Endodermal cell (in vitro differentiated cells): ENCODE data around the gene ATP2B3. TPM values are rescaled to one million over a fixed set of nuclear protein-coding genes. Genes with fewer than 3 reads are reported as not detected.

Experiments
- DNase-seq: peaks from one replicate; pipeline ENCODE4 v3.0.0-alpha.2; 2017
- H3K27ac ChIP-seq: 2 replicates; pipeline ENCODE4 v1.5.1; 2013; ENCODE audit warnings: mild to moderate bottlenecking, low read depth, low read length, moderate library complexity
- H3K27me3 ChIP-seq: 2 replicates; pipeline ENCODE4 v1.6.1; 2013; ENCODE audit warnings: mild to moderate bottlenecking, low read length, moderate library complexity; ENCODE audit not compliant: insufficient read depth, control insufficient read depth, poor library complexity, severe bottlenecking
- H3K36me3 ChIP-seq: 2 replicates; pipeline ENCODE4 v1.7.0; 2013; ENCODE audit warnings: mild to moderate bottlenecking, low read length, moderate library complexity; ENCODE audit not compliant: control insufficient read depth, insufficient read depth
- H3K4me1 ChIP-seq: one replicate; pipeline ENCODE4 v1.7.0; 2013; ENCODE audit warnings: low read length; ENCODE audit not compliant: control insufficient read depth, insufficient read depth
- H3K4me3 ChIP-seq: 2 replicates; pipeline ENCODE4 v1.5.1; 2013; ENCODE audit warnings: mild to moderate bottlenecking, low read length, moderate library complexity
- H3K9ac ChIP-seq: 2 replicates; pipeline ENCODE4 v1.6.1; 2013; ENCODE audit warnings: mild to moderate bottlenecking, low read length, moderate library complexity; ENCODE audit not compliant: poor library complexity, severe bottlenecking; ENCODE audit errors: extremely low read depth
- H3K9me3 ChIP-seq: 2 replicates; pipeline ENCODE4 v1.6.1; 2013; ENCODE audit warnings: mild to moderate bottlenecking, low read length, moderate library complexity; ENCODE audit not compliant: control insufficient read depth
- H3K27ac Mint-ChIP-seq: 2 replicates; pipeline ENCODE4 v1.8.0; 2020; ENCODE audit warnings: mixed read lengths
- H3K27me3 Mint-ChIP-seq: 2 replicates; pipeline ENCODE4 v1.8.0; 2021; ENCODE audit warnings: mild to moderate bottlenecking, mixed read lengths; ENCODE audit not compliant: insufficient read depth
- H3K36me3 Mint-ChIP-seq: 2 replicates; pipeline ENCODE4 v1.8.0; 2020; ENCODE audit warnings: low read depth, mixed read lengths
- H3K4me1 Mint-ChIP-seq: 2 replicates; pipeline ENCODE4 v1.8.0; 2020; ENCODE audit warnings: mixed read lengths
- H3K4me3 Mint-ChIP-seq: 2 replicates; pipeline ENCODE4 v1.8.0; 2020; ENCODE audit warnings: mild to moderate bottlenecking, moderate library complexity, mixed read lengths
- H3K9me3 Mint-ChIP-seq: 2 replicates; pipeline ENCODE4 v1.8.0; 2020; ENCODE audit warnings: mild to moderate bottlenecking, mixed read lengths
- CTCF ChIP-seq: fragments of 200-600 bp; sonication (generic); conservative IDR thresholded peaks from 2 replicates; pipeline ENCODE4 v1.5.0; 2021; ENCODE audit warnings: antibody characterized with exemption, mild to moderate bottlenecking
- WGBS, 2 experiments: methylation state at CpG; one replicate each; pipeline versions ENCODE4 v1.1.5 to v1.1.7; 2013; ENCODE audit warnings: missing lambda C conversion rate in 2 of 2, mixed read lengths in 1 of 2; ENCODE audit not compliant: insufficient coverage in 1 of 2, insufficient read length in 1 of 2; 5-methylcytosine and 5-hydroxymethylcytosine counted together
- total RNA-seq, 2 donors: library from RNA; stranded (reverse); fragmentation: NEBNext Ultra II Directional in 1 of 2; extraction: Animal tissue kit (Norgen Biotek cat#: 25700) in 1 of 2; gene quantifications; 2 replicates in 1 of 2; 3 replicates in 1 of 2; pipeline ENCODE4 v1.2.1, GENCODE V29; 2021

ATP2B3 gene
- total RNA-seq, 2 donors from 2014 or later = not detected

GRCh38 chrX:153470411-153471363, 46.8 kb upstream of the ATP2B3 start, which contains the start of gene HAUS7:
Gene HAUS7, minus strand, starts transcription at chrX:153470576. Its CDS starts 19 bp downstream, at chrX:153470557.
- H3K9ac ChIP-seq = peak within 1 kb of the TSS; percentile 25
- Mint-ChIP-seq H3K27ac (no peak within 1 kb of the TSS), H3K9me3 (peaks cover 57% of the 10 kb centered on the region), H3K36me3 (no peaks in the 10 kb centered on the region), H3K4me3 (peak within 1 kb of the TSS; percentile 74), H3K4me1 (no peaks in the 10 kb centered on the region), H3K27me3 (peaks cover 14% of the 10 kb centered on the region)
- H3K36me3 ChIP-seq = no peaks in the 10 kb centered on the region
- H3K27ac ChIP-seq = no peak within 1 kb of the TSS
- DNase-seq = peak; percentile 96
- peak within 1 kb of the TSS; percentile 82 for H3K4me3 ChIP-seq
- no peaks in the 10 kb centered on the region for H3K9me3 ChIP-seq
- no peaks in the 10 kb centered on the region for H3K4me1 ChIP-seq
- WGBS, 2 experiments = 7 to 60% methylated on average over 3 to 53 of the region's 70 CpGs
- peak; percentile 78 for TF ChIP-seq CTCF
- H3K27me3 ChIP-seq = peaks cover 8% of the 10 kb centered on the region

GRCh38 chrX:153471663-153472280, 45.7 kb upstream of the ATP2B3 start:
- no peak for TF ChIP-seq CTCF
- no peak overlapping the region for H3K4me3 ChIP-seq
- H3K27ac Mint-ChIP-seq = no peak overlapping the region
- no peak overlapping the region for H3K27ac ChIP-seq
- peaks cover 19% of the 10 kb centered on the region for H3K27me3 Mint-ChIP-seq
- no peaks in the 10 kb centered on the region for H3K36me3 ChIP-seq
- DNase-seq = no peak
- H3K36me3 Mint-ChIP-seq = no peaks in the 10 kb centered on the region
- 79 to 83% methylated on average over 1 to 10 of the region's 11 CpGs for WGBS, 2 experiments
- no peaks in the 10 kb centered on the region for H3K9me3 ChIP-seq
- no peaks in the 10 kb centered on the region for H3K4me1 ChIP-seq
- no peaks in the 10 kb centered on the region for H3K4me1 Mint-ChIP-seq
- H3K4me3 Mint-ChIP-seq = no peak overlapping the region
- H3K9ac ChIP-seq = no peak overlapping the region
- H3K9me3 Mint-ChIP-seq = peaks cover 55% of the 10 kb centered on the region
- peaks cover 9% of the 10 kb centered on the region for H3K27me3 ChIP-seq

- H3K4me1 ChIP-seq = no peaks in the 10 kb centered on the region
- peaks cover 2% of the 10 kb centered on the region for H3K4me1 Mint-ChIP-seq
- H3K27ac ChIP-seq = no peak overlapping the region
- H3K36me3 ChIP-seq = no peaks in the 10 kb centered on the region
- H3K27ac Mint-ChIP-seq = no peak overlapping the region
- peaks cover 19% of the 10 kb centered on the region for H3K27me3 Mint-ChIP-seq
- peaks cover 52% of the 10 kb centered on the region for H3K9me3 Mint-ChIP-seq
- H3K4me3 ChIP-seq = no peak overlapping the region
- H3K27me3 ChIP-seq = peaks cover 9% of the 10 kb centered on the region
- no peak overlapping the region for H3K9ac ChIP-seq
- no peak overlapping the region for H3K4me3 Mint-ChIP-seq
- no peak for TF ChIP-seq CTCF
- no peaks in the 10 kb centered on the region for H3K9me3 ChIP-seq
- WGBS, 2 experiments = 93% methylated on average over 8 of the region's 10 CpGs; no CpG with 5 or more reads in 1 of the 2 experiments
- DNase-seq = no peak
- no peaks in the 10 kb centered on the region for H3K36me3 Mint-ChIP-seq
Measured at GRCh38 chrX:153473126-153473525, 44.3 kb upstream of the ATP2B3 start.
